Measurements from ENCODE around the gene LRRC3C. TPM values are rescaled to one million over a fixed set of nuclear protein-coding genes. Genes with fewer than 3 reads are reported as not detected.

LRRC3C gene
- total and polyA plus RNA-seq, 10 donors = 0.08 TPM; not detected in 9

DNA sequence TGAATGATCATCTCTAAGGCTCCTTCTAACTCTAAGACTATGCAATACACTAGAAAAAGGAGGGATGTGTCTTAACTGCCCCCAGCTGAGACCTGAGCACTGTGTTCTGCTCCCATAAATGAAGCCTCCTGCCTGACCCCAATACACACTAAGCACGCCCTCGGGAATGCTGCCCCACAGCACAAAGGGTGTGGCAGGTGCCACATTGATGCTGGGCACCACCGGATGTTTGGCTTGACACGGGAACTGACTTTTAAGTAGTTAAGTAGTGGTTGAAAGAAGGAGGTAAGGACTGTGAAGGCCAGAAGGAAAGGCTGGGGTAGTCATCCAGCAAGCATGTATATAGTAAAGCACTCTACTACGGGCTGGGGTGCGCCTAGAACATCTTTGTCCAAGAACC, 39.2 kb downstream of the LRRC3C start:
- peaks cover 0 to 37% (median 0%) of the 10 kb centered on the region in 6 donors for H3K4me1 ChIP-seq
- no peaks in the 10 kb centered on the region for H3K36me3 ChIP-seq
- no peak overlapping the region for H3K4me3 ChIP-seq
- peak overlapping the region in 2 of 8 donors; percentile 50 to 63 for H3K27ac ChIP-seq
- H3K27me3 ChIP-seq (replicated peaks in 1 of 7) = peaks cover 0 to 11% (median 0%) of the 10 kb centered on the region in 7 donors
- intact Hi-C loops (cut with DNase I; ENCODE audit: low total_unique reads) = loop anchor here (10.0 kb wide), 1 partner anchor 82 kb away; no protein-coding TSS in a partner anchor
- DNase-seq = no peak
- TF ChIP-seq POLR2AphosphoS5 (IDR thresholded peaks at IDR 0.05) = no peak
- TF ChIP-seq POLR2A (IDR thresholded peaks at IDR 0.05) = no peak
- TF ChIP-seq, protein P1, sequence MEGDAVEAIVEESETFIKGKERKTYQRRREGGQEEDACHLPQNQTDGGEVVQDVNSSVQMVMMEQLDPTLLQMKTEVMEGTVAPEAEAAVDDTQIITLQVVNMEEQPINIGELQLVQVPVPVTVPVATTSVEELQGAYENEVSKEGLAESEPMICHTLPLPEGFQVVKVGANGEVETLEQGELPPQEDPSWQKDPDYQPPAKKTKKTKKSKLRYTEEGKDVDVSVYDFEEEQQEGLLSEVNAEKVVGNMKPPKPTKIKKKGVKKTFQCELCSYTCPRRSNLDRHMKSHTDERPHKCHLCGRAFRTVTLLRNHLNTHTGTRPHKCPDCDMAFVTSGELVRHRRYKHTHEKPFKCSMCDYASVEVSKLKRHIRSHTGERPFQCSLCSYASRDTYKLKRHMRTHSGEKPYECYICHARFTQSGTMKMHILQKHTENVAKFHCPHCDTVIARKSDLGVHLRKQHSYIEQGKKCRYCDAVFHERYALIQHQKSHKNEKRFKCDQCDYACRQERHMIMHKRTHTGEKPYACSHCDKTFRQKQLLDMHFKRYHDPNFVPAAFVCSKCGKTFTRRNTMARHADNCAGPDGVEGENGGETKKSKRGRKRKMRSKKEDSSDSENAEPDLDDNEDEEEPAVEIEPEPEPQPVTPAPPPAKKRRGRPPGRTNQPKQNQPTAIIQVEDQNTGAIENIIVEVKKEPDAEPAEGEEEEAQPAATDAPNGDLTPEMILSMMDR (IDR thresholded peaks at IDR 0.05 in 8 of 11, conservative IDR thresholded peaks at IDR 0.05 in 3 of 11) = no peak
- 75 to 96% (median 89%) methylated on average over 6 of the region's 6 CpGs for WGBS, 5 donors
- H3K9me3 ChIP-seq = no peaks in the 10 kb centered on the region

GRCh38 chr17:39968761-39969160, 41.2 kb downstream of the LRRC3C start:
- Histone ChIP-seq H3K4me1 (peaks cover 0 to 40% (median 3%) of the 10 kb centered on the region in 6 donors), H3K36me3 (no peaks in the 10 kb centered on the region), H3K27me3 (replicated peaks in 1 of 7) (peaks cover 0 to 11% (median 0%) of the 10 kb centered on the region in 7 donors), H3K9me3 (no peaks in the 10 kb centered on the region), H3K4me3 (no peak overlapping the region), H3K27ac (no peak overlapping the region)
- DNase-seq = no peak
- WGBS, 5 donors = 74 to 93% (median 84%) methylated on average over 2 of the region's 2 CpGs
- TF ChIP-seq POLR2A (IDR thresholded peaks at IDR 0.05) = no peak
- TF ChIP-seq, protein P1 (IDR thresholded peaks at IDR 0.05 in 8 of 11, conservative IDR thresholded peaks at IDR 0.05 in 3 of 11) = no peak
- TF ChIP-seq POLR2AphosphoS5 (IDR thresholded peaks at IDR 0.05) = no peak
- intact Hi-C loops (cut with DNase I; ENCODE audit: low total_unique reads) = loop anchor here (10.0 kb wide), 1 partner anchor 84 kb away; no protein-coding TSS in a partner anchor

GRCh38 chr17:39969375-39969774, 41.8 kb downstream of the LRRC3C start:
- no peak for DNase-seq
- Histone ChIP-seq H3K27ac (no peak overlapping the region), H3K27me3 (replicated peaks in 1 of 7) (peaks cover 0 to 11% (median 0%) of the 10 kb centered on the region in 7 donors), H3K4me3 (no peak overlapping the region), H3K36me3 (no peaks in the 10 kb centered on the region), H3K4me1 (peaks cover 0 to 36% (median 3%) of the 10 kb centered on the region in 6 donors), H3K9me3 (no peaks in the 10 kb centered on the region)
- WGBS, 5 donors = 72 to 95% (median 78%) methylated on average over 6 of the region's 6 CpGs
- intact Hi-C loops (cut with DNase I; ENCODE audit: low total_unique reads) = loop anchor here (10.0 kb wide), 1 partner anchor 85 kb away; no protein-coding TSS in a partner anchor
- no peak for TF ChIP-seq POLR2A (IDR thresholded peaks at IDR 0.05)
- TF ChIP-seq, protein P1 (IDR thresholded peaks at IDR 0.05 in 8 of 11, conservative IDR thresholded peaks at IDR 0.05 in 3 of 11) = no peak

- Histone ChIP-seq H3K4me3 (no peak overlapping the region), H3K36me3 (no peaks in the 10 kb centered on the region), H3K27me3 (replicated peaks in 1 of 7) (peaks cover 0 to 11% (median 0%) of the 10 kb centered on the region in 7 donors), H3K9me3 (no peaks in the 10 kb centered on the region), H3K27ac (no peak overlapping the region), H3K4me1 (peaks cover 0 to 36% (median 3%) of the 10 kb centered on the region in 6 donors)
- TF ChIP-seq, protein P1 (IDR thresholded peaks at IDR 0.05 in 8 of 11, conservative IDR thresholded peaks at IDR 0.05 in 3 of 11) = no peak
- no peak for TF ChIP-seq POLR2AphosphoS5 (IDR thresholded peaks at IDR 0.05)
- TF ChIP-seq POLR2A (IDR thresholded peaks at IDR 0.05) = no peak
- intact Hi-C loops (cut with DNase I; ENCODE audit: low total_unique reads) = no loop called here
- 56 to 71% (median 66%) methylated on average over 6 to 7 of the region's 7 CpGs for WGBS, 5 donors
- DNase-seq = peak; percentile 21
These were observed 42.7 kb downstream of the LRRC3C start for GRCh38 chr17:39970157-39970692.
